Adrenal gland (tissue), 12 donors: ENCODE results near the gene SSBP3. TPM values are rescaled to one million over a fixed set of nuclear protein-coding genes. Genes with fewer than 3 reads are reported as not detected.
"Not testable (repeated sequence)": the region's sequence is repeated elsewhere in the genome, so short reads cannot be mapped to it uniquely, and the experiment has no call there.

Experiments
- DNase-seq, 7 donors: peaks; one replicate each; pipeline ENCODE4 v3.0.0-alpha.2; 2019 to 2020
- H3K27ac ChIP-seq, 5 donors: fragments of 200-600 bp; sonication (generic) in 4 of 5; 1 replicate in 3 of 5; 2 replicates in 2 of 5; pipeline versions ENCODE4 v1.5.1 to v1.8.0; 2016 to 2020; ENCODE audit warnings: mild to moderate bottlenecking in 1 of 5
- H3K27me3 ChIP-seq: fragments of 200-600 bp; 2 replicates; pipeline ENCODE4 v1.8.0; 2021
- H3K36me3 ChIP-seq, 2 donors: fragments of 200-600 bp; replicated peaks in 1 of 2; 1 replicate in 1 of 2; 2 replicates in 1 of 2; pipeline versions ENCODE4 v1.5.1 to v1.8.0; 2018 to 2022
- H3K4me1 ChIP-seq, 2 donors: fragments of 200-600 bp; replicated peaks in 1 of 2; 1 replicate in 1 of 2; 2 replicates in 1 of 2; pipeline versions ENCODE4 v1.5.1 to v1.8.0; 2018 to 2021
- H3K4me3 ChIP-seq, 4 donors: fragments of 200-600 bp; sonication (generic) in 3 of 4; one replicate each; pipeline ENCODE4 v1.5.1; 2016 to 2018
- H3K9me3 ChIP-seq, 3 donors: fragments of 200-600 bp; sonication (generic) in 1 of 3; replicated peaks in 1 of 3; 1 replicate in 2 of 3; 2 replicates in 1 of 3; pipeline versions ENCODE4 v1.5.1 to v1.8.0; 2016 to 2021
- POLR2A ChIP-seq, 2 donors: fragments of 450-650 bp; IDR thresholded peaks; one replicate each; pipeline ENCODE4 v1.6.1; 2017; ENCODE audit warnings: antibody characterized with exemption in 2 of 2, mild to moderate bottlenecking in 2 of 2, moderate library complexity in 1 of 2
- WGBS, 4 donors: extraction: QIAGEN DNeasy Blood & Tissue Kit in 2 of 4; methylation state at CpG; one replicate each; pipeline versions ENCODE4 v1.1.5 to v1.1.7; 2013 to 2017; 5-methylcytosine and 5-hydroxymethylcytosine counted together
- intact Hi-C, 2 donors: fragments of 100-400 bp; cut with DNase I; formaldehyde crosslinking; loops; one replicate each; pipeline versions ENCODE4 v1.14.1 to v1.15.0; 2022 to 2023
- polyA plus RNA-seq, 3 donors: library from polyadenylated mRNA; stranded (reverse); fragments of 200-250 nt in 2 of 3; fragments of 350-450 nt in 1 of 3; fragmentation: Illumina TruSeq in 1 of 3; extraction: RNeasy Lipid Tissue Mini Kit (QIAGEN cat#74804) in 1 of 3; gene quantifications; one replicate each; pipeline ENCODE4 v1.2.3, GENCODE V29; 2013 to 2014
- total RNA-seq, 9 donors: library from RNA; depleted of rRNA in 4 of 9; stranded (reverse); fragments of >200 nt in 4 of 9; fragments of 120-200 nt in 1 of 9; fragmentation: NEBNext Ultra II Directional in 1 of 9; extraction: Animal tissue kit (Norgen Biotek cat#: 25700) in 1 of 9; gene quantifications; one replicate each; pipeline versions ENCODE4 v1.1.0 to v1.2.4, GENCODE V29; 2013 to 2023
- TF ChIP-seq, protein P1 (sequence below), 6 experiments: fragments of 450-650 bp in 4 of 6; fragments of 200-600 bp in 2 of 6; sonication (generic) in 1 of 6; IDR thresholded peaks; 1 replicate in 5 of 6; 2 replicates in 1 of 6; pipeline versions ENCODE4 v1.5.1 to v1.8.0; 2016 to 2021; ENCODE audit warnings: antibody characterized with exemption in 6 of 6, mild to moderate bottlenecking in 2 of 6, moderate library complexity in 1 of 6
- donor health status: healthy with polysubstance abuse.
- donor health status: Bipolar disorder and iron deficiency.
- donor health status: DM: yes; HTN: yes; CAD: no.
- donor health status: DM: no; HTN: no; CAD: no.
- donor health status: DM: no; HTN: no; CAD: no.
- donor health status: DM: yes; HTN: yes; CAD: no.

SSBP3 gene
- total and polyA plus RNA-seq, 12 donors, result 15.3 to 150 (median 66.0) TPM

DNA sequence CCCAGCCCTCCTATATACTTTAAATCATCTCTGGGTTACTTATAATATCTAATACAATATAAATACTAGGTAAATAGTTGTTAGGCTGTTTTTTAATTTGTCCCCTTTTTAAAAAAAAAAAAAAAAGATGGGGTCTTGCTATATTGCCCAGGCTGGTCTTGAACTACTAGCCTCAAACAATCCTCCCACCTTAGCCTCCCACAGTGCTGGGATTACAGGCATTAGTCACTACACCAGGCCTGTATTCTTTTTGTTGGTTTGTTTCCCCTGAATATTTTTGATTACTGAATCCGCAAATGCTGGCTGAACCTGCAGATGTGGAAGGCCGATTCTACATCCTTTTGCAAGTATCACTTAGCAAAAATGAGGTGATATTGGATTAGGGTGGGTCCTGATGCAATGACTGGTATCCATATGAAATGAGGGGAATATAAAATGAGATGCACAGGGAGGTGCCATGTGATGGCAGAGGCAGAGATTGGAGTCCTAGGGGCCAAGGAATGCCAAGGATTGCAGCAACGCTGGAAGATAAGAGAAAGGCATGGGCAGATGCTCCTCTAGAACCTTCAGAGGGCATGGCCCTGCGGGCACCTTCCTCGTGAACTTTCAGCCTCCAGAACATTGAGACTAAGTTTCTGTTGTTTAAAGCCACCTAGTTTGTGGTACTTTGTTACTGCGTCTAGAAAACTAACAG is 58.8 kb downstream of the SSBP3 start:
- intact Hi-C loops, result no loop called here
- TF ChIP-seq, protein P1, sequence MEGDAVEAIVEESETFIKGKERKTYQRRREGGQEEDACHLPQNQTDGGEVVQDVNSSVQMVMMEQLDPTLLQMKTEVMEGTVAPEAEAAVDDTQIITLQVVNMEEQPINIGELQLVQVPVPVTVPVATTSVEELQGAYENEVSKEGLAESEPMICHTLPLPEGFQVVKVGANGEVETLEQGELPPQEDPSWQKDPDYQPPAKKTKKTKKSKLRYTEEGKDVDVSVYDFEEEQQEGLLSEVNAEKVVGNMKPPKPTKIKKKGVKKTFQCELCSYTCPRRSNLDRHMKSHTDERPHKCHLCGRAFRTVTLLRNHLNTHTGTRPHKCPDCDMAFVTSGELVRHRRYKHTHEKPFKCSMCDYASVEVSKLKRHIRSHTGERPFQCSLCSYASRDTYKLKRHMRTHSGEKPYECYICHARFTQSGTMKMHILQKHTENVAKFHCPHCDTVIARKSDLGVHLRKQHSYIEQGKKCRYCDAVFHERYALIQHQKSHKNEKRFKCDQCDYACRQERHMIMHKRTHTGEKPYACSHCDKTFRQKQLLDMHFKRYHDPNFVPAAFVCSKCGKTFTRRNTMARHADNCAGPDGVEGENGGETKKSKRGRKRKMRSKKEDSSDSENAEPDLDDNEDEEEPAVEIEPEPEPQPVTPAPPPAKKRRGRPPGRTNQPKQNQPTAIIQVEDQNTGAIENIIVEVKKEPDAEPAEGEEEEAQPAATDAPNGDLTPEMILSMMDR (IDR thresholded peaks at IDR 0.05), result no peak
- TF ChIP-seq POLR2A (IDR thresholded peaks at IDR 0.05), result no peak
- Histone ChIP-seq H3K27me3 (no peaks in the 10 kb centered on the region), H3K4me3 (no peak overlapping the region), H3K36me3 (peaks cover 0 to 4% of the 10 kb centered on the region in 2 donors), H3K4me1 (peaks cover 0 to 27% of the 10 kb centered on the region in 2 donors), H3K27ac (no peak overlapping the region), H3K9me3 (no peaks in the 10 kb centered on the region)
- 89 to 95% (median 94%) methylated on average over 6 of the region's 6 CpGs for WGBS, 4 donors
- DNase-seq, result no peak

DNA sequence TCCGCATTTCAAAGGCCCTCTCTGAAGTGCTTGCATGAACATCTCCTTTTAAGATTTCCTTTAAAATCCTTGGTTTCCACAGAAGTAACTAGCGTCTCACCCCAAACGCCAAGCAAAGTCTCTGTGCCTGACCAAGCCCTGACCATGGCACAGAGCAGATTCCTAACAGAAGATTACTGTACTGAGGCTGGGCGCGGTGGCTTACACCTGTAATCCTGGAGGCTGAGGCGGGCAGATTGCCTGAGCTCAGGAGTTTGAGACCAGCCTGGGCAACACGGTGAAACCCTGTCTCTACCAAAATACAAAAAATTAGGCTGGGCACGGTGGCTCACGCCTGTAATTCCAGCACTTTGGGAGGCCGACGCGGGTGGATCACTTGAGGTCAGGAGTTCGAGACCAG is 60.6 kb downstream of the SSBP3 start:
- H3K27ac ChIP-seq, DNase-seq, H3K27me3 ChIP-seq, H3K4me3 ChIP-seq, intact Hi-C loops, H3K36me3 ChIP-seq, H3K9me3 ChIP-seq: not testable (repeated sequence)
- 97 to 98% (median 97%) methylated on average over 13 of the region's 13 CpGs for WGBS, 4 donors
- peaks cover 0 to 36% of the 10 kb centered on the region in 2 donors for H3K4me1 ChIP-seq

DNA sequence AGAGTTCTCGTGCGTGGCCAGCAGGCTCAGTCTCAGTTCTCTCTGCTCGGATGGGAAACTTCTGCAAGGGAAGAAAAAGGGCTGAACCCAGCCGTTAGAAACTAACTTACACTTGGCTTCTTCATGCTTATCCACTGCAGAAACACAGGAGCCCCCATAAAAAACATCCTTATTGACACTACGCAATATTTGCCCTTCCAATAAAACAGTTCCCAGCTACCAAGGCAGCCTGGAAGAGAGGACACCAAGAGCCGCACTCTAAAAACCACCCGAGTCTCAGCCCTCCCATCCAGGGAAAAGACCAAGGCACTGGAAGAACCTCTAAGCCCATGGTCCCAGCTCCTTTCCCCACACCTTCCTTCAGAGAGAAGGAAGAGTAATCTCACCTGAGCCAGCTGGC is 61.1 kb downstream of the SSBP3 start:
- Histone ChIP-seq H3K36me3 (peaks cover 0 to 4% of the 10 kb centered on the region in 2 donors), H3K9me3 (no peaks in the 10 kb centered on the region), H3K4me1 (peaks cover 0 to 36% of the 10 kb centered on the region in 2 donors), H3K27me3 (no peaks in the 10 kb centered on the region), H3K4me3 (no peak overlapping the region), H3K27ac (no peak overlapping the region)
- no peak for DNase-seq
- WGBS, 4 donors, result 85 to 97% (median 92%) methylated on average over 7 of the region's 7 CpGs
- intact Hi-C loops, result no loop called here
- no peak for TF ChIP-seq POLR2A (IDR thresholded peaks at IDR 0.05)
- TF ChIP-seq, protein P1 (IDR thresholded peaks at IDR 0.05), result no peak

DNA sequence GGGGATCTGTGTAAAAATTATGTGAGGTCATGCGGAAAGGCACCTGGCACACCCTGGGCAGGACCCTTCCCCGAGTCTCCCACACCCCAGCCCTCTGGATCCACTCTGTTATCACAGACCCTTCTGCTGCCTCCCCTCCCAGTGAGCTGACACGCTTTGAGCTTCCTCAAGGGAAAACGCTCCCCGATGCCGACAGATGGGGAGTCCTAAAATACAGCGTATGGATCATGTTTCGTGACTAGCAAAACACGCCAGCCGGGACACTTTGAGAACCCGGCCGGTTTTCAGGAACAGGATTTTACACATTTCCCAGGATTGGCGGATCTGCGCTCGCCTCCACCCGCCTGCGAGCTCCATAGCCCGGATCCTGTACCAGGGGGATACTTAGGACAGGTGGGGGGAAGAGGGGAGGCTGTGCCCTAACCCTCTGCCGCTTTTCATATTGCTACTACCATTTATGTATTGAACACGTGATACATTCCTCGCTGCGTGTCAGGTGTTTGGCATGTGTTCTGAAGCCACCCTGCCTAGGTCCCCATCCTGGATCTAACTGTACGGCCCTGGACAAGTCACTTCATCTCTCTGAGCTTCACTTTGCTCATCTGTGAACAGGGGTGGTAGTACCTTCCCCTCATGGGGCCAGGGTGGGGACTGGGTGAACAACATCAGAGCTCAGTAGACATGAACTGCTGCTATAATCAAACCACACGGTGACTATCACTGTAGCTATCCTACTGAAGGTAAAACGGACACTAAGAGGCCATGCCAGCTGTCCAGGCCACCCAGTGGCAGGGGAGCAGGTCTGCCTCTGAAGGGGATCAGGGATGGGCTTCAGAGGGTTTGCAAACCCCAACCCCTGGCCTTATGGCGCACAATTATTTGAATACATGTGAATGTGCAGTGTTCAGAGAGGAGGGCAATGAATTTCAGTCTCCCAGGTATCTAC is 63.2 kb downstream of the SSBP3 start:
- no peak for DNase-seq
- peaks cover 0 to 4% of the 10 kb centered on the region in 2 donors for H3K36me3 ChIP-seq
- peak overlapping the region in 1 of 5 donors; percentile 13 for H3K27ac ChIP-seq
- no peaks in the 10 kb centered on the region for H3K9me3 ChIP-seq
- no peak overlapping the region for H3K4me3 ChIP-seq
- intact Hi-C loops, result no loop called here
- TF ChIP-seq, protein P1 (IDR thresholded peaks at IDR 0.05), result no peak
- TF ChIP-seq POLR2A (IDR thresholded peaks at IDR 0.05), result no peak
- no peaks in the 10 kb centered on the region for H3K27me3 ChIP-seq
- 80 to 89% (median 85%) methylated on average over 24 to 26 of the region's 26 CpGs for WGBS, 4 donors
- H3K4me1 ChIP-seq, result peaks cover 0 to 34% of the 10 kb centered on the region in 2 donors
